MM.1S (cell line): ENCODE results near the gene HLA-G.

Experiments used
- CTCF ChIP-seq: fragments of 300-600 bp; sonication (generic); IDR thresholded peaks from 2 replicates; pipeline ENCODE4 v1.5.1; 2016; ENCODE audit warnings: antibody characterized with exemption, low read length, mixed read lengths
- EZH2 ChIP-seq: fragments of 300-600 bp; sonication (generic); optimal IDR thresholded peaks from 2 replicates; pipeline ENCODE3; 2017; ENCODE audit warnings: low read depth, mild to moderate bottlenecking, antibody characterized with exemption, low read length, mixed read lengths
- EZH2phosphoT487 ChIP-seq: fragments of 300-600 bp; sonication (generic); IDR thresholded peaks from 2 replicates; pipeline ENCODE4 v1.6.1; 2018; ENCODE audit warnings: antibody characterized with exemption, low read length

GRCh38 chr6:29790626-29791025 is 37.0 kb upstream of the HLA-G start:
- no peak for TF ChIP-seq CTCF
- TF ChIP-seq EZH2: no peak
- TF ChIP-seq EZH2phosphoT487: no peak
